Hematopoietic multipotent progenitor cell treated with erythropoietin and hydrocortisone succinate and interleukin-3 and kit ligand, for 17 days (in vitro differentiated cells): Measurements from ENCODE around the gene CALCA.

Experiments
- DNase-seq: peaks from one replicate; pipeline ENCODE4 v3.0.0-alpha.2; 2015; ENCODE audit warnings: low spot score

The CALCA gene

GRCh38 chr11:14942745-14943144 lies 29.4 kb downstream of the CALCA start:
- DNase-seq: no peak

GRCh38 chr11:14938936-14939335 lies 33.2 kb downstream of the CALCA start:
- no peak for DNase-seq

GRCh38 chr11:14934641-14935351 lies 37.4 kb downstream of the CALCA start:
- DNase-seq: no peak

- no peak for DNase-seq
Measured at GRCh38 chr11:14932447-14932846, 39.7 kb downstream of the CALCA start.

- no peak for DNase-seq
Measured at GRCh38 chr11:14930369-14930768, 41.8 kb downstream of the CALCA start.

- DNase-seq: no peak
Measured at GRCh38 chr11:14927146-14927545, 45.0 kb downstream of the CALCA start.

- DNase-seq: no peak
Measured at GRCh38 chr11:14924318-14924717, 47.8 kb downstream of the CALCA start.
